HG03159 (cell line): Measurements from ENCODE around the gene CDK9.
"Not testable (repeated sequence)": the region's sequence is repeated elsewhere in the genome, so short reads cannot be mapped to it uniquely, and the experiment has no call there.

Source experiments
- ATAC-seq: cut with Tn5 transposase; IDR thresholded peaks from one replicate; pipeline ENCODE4 v1.9.1; 2021; ENCODE audit warnings: mild to moderate bottlenecking, moderate library complexity; ENCODE audit not compliant: unreplicated experiment

CDK9 gene

GRCh38 chr9:127817881-127818434, 32.1 kb downstream of the CDK9 start:
- no peak for ATAC-seq

DNA sequence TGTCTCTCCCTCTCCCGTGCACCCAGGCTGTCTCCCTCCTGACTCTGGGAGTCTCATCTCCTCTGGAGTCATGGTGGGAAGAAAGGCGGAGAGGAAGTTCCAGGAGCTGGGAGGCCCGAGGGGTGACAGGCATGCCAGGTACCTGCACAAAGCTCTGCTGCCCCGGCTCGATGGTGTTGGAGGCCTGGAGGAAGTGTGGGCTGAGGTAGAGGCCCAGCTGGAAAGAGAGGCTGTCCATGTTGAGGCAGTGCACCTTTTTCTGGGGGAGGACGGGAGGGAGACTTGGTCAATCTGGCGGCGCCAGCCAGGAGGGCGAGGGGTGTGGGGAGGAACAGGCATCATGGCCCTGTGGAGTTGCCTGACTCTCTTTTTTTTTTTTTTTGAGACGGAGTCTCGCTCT, 32.7 kb downstream of the CDK9 start:
- no peak for ATAC-seq

GRCh38 chr9:127822108-127822507, 36.3 kb downstream of the CDK9 start:
- no peak for ATAC-seq

- no peak for ATAC-seq
These were observed 39.7 kb downstream of the CDK9 start for GRCh38 chr9:127825319-127826051.

DNA sequence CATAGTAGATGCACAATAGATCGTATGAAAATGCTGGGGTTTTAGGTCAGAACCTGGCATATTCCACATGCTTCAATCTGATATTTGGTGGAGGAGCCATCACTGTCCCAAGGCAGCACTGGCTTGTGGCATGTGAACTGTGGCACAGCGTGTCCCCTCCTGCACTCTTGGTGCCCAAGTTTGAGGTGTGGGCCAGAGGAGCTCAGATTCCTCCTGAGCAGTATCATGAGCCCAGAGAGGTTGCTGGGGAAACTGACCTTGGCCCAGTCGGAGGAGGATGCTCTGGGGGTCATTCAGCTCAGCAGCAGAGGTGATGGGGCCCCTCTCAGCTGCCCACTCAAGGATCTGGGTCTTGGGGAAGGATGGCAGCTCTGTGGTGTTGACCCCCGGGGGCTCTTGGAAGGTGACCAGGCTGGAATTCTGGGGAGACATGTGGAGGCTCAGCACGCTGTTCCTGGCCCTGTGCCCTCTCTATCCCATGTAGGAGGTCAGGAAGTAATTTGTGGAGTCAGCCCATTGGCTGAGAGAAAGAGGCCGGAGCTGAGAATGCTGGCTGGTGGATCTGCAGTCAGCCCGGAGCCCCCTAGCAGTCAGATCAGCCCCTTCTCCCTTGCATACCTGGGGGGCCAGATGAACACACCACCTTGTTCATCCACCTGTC, 40.5 kb downstream of the CDK9 start:
- no peak for ATAC-seq

DNA sequence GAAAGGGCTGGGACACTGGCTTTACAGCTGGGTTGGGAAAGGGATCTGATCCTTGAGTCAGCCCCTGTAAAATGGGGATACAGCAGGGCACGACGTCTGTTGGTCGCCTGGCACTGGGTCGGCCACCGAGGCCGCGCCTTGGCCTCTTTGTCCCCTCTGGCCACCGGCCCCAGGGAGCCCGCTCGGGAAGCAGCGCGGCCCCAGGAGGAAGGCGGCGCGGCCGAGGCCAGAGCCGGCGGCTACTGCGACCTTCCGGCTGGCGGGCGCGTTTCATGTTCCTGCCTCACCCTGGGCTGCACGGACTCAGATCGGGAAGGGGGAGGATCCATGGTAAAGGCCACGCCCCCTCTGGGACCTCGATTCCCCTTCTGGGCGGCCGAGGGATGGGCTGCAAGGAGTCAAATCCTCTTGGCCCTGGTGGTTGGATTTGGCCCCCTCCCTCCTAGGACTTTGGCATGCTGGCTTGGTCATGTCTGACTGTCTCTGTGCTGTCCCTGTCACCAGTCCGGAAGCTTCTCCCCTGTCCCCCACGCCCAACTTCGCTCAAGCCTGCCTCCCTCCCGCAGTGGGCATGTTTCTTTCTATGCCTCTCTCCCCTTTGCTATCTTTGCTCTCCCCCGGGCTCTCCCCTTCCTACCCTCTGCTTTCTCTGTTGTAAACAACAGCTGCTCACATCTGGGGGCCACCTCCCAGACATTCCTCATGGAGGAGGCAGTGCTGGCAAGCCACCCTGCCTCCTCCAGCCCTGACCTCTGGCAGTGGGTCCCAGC, 42.6 kb downstream of the CDK9 start:
- ATAC-seq, result no peak

DNA sequence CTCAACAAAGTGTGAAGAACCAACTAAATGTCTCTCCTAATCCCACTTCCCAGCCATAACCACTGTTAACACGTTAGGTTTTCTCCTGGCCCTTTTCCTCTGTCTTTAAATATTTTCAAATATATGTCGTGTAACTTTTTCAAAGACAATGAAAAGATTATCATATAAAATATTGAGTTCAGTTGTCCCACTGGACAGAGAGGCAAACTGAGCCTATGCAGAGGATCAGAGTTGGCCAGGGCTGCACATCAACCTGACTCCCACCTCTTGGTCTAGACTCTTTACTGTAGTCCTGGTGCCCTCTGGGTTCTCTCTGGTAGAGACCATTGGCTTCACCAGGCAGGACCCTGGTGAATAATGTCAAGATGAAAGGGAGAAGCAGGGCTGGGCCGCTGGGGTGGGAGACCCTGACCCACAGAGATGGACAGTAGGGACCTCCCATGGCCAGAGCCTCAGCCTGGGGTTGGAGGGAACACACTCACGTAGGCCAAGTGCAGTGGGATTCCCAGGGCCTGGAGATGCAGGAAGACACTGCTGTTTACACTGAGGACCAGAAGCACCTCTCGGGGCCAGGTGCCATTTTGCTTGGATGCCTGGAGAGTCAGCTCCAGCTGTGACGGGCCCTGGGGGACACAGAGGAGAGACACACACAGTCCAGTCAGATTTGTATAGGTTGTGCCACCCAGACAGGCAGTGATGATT, 43.5 kb downstream of the CDK9 start:
- no peak for ATAC-seq

- no peak for ATAC-seq
These were observed 46.4 kb downstream of the CDK9 start for GRCh38 chr9:127832248-127832647.

- no peak for ATAC-seq
These were observed 47.7 kb downstream of the CDK9 start for GRCh38 chr9:127833555-127833954.

- no peak for ATAC-seq
These were observed 50.2 kb downstream of the CDK9 start for GRCh38 chr9:127835991-127836516.

DNA sequence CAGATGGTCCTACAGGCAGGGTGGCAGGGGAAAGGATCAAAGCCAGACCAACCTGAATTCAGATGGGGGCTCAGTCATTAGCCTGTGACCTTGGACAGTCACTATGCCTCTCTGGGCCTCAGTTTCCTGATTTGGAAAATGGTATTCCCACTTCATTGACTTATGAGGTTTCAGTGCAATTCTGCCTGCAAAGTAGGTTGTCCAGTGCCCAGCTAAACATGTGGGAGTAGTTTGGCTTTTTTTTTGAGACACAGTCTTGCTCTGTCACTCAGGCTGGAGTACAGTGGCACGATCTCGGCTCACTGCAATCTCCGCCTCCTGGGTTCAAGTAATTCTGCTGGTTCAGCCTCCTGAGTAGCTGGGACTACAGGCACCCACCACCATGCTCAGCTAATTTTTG, 50.7 kb downstream of the CDK9 start:
- not testable (repeated sequence) for ATAC-seq

- ATAC-seq, result no peak
These were observed 51.5 kb downstream of the CDK9 start for GRCh38 chr9:127837346-127837745.

DNA sequence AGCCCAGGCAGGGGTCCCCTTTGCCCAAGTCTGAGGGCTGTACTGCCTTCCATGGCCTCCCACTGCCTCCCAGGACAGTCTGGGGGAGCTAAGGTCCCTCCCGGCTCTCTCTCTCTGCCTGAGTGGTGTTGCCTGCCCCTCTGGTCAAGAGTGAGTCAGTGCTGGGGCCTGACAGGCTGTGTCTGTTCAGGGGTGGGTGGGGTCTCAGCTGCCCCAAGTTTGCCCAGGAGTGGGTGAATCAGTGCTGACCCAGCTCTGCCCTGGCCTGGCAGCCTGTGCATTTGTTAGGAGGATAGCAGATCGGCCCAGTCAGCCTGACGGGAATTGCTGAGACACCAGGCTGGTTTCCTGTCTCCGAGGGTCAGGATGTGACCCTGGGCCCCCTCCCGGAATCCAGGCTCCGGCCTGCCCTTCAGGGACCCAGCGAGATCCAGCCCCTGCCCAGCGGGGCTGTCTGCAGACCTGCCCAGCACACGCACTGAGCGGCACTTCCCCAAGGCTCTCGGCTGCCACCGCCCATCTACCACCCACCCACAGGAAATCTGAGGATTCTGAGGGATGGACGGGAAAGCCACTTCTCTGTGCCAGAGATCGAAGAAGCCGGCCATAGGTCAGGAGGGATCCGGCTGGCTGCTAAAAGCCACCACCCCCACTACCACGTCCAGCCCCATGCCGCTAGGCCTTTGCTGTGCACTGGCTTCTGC, 52.7 kb downstream of the CDK9 start:
- no peak for ATAC-seq
